GM12878 (cell line): ENCODE data around the gene SNPH. TPM values are rescaled to one million over a fixed set of nuclear protein-coding genes. Genes with fewer than 3 reads are reported as not detected.

Source experiments
- ASH2L ChIP-seq: fragments of 300-600, 200-600 bp; sonication (generic); IDR thresholded peaks from 2 replicates; pipeline ENCODE4 v1.6.1; 2017; ENCODE audit warnings: low read depth, mild to moderate bottlenecking, borderline replicate concordance
- EED ChIP-seq: sonication (generic); IDR thresholded peaks from 2 replicates; pipeline ENCODE4 v1.6.1; 2016; ENCODE audit warnings: antibody characterized with exemption, low read depth
- IRF4 ChIP-seq: IDR thresholded peaks from 2 replicates; pipeline ENCODE4 v1.6.1; 2011; ENCODE audit warnings: low read depth, low read length
- PKNOX1 ChIP-seq: fragments of 450-650 bp; IDR thresholded peaks from 2 replicates; pipeline ENCODE4 v1.6.1; 2016; ENCODE audit warnings: mild to moderate bottlenecking
- POLR2AphosphoS2 ChIP-seq: IDR thresholded peaks from 2 replicates; pipeline ENCODE4 v1.6.1; 2011; ENCODE audit warnings: low read depth, mild to moderate bottlenecking, low read length, improper control_type of control experiment, moderate library complexity
- RFX5 ChIP-seq: IDR thresholded peaks from 2 replicates; pipeline ENCODE4 v1.6.1; 2011; ENCODE audit warnings: low read depth, low read length, improper control_type of control experiment
- SMARCA5 ChIP-seq: fragments of 450-650 bp; IDR thresholded peaks from 2 replicates; pipeline ENCODE4 v1.6.1; 2017; ENCODE audit warnings: mild to moderate bottlenecking
- SMC3 ChIP-seq: IDR thresholded peaks from 2 replicates; pipeline ENCODE4 v1.6.1; 2011; ENCODE audit warnings: low read length, improper control_type of control experiment, borderline replicate concordance
- STAT3 ChIP-seq: IDR thresholded peaks from 2 replicates; pipeline ENCODE4 v1.6.1; 2011; ENCODE audit warnings: low read depth, low read length, improper control_type of control experiment
- ZNF687 ChIP-seq: fragments of 450-650 bp; IDR thresholded peaks from 2 replicates; pipeline ENCODE4 v1.6.1; 2017; ENCODE audit warnings: mild to moderate bottlenecking, moderate library complexity
- polyA plus RNA-seq, 11 experiments: library from polyadenylated mRNA; depleted of rRNA in 4 of 11; unstranded in 6 of 11; stranded (reverse) in 5 of 11; fragments of >200 nt; fragmentation: Nextera tagmentation in 4 of 11; fragmentation: Illumina TruSeq in 1 of 11; extraction: Ambion mirVana in 4 of 11; extraction: Trizol in 1 of 11; gene quantifications; 1 replicate in 1 of 11; 2 replicates in 10 of 11; pipeline versions ENCODE4 v1.2.1 to v1.2.3, GENCODE V29; 2011 to 2016; ENCODE audit warnings: inconsistent platforms in 2 of 11, missing spikeins in 2 of 11, low read depth in 1 of 11
- total RNA-seq, 4 experiments: library from RNA; depleted of rRNA in 3 of 4; stranded (reverse); fragments of >200 nt in 3 of 4; fragmentation: Illumina TruSeq in 1 of 4; extraction: Trizol in 1 of 4; gene quantifications; 2 replicates each; pipeline versions ENCODE4 v1.2.1 to v1.2.3, GENCODE V29; 2013 to 2021
- TF ChIP-seq, protein P1 (sequence below): fragments of 450-650 bp; IDR thresholded peaks from 2 replicates; pipeline ENCODE4 v1.6.1; 2017; ENCODE audit warnings: mild to moderate bottlenecking, moderate library complexity
- TF ChIP-seq, protein P2 (sequence below): fragments of 450-650 bp; formaldehyde crosslinking; IDR thresholded peaks from 2 replicates; pipeline ENCODE4 v1.5.0; 2022; ENCODE audit warnings: mild to moderate bottlenecking, missing genetic modification characterization
- TF ChIP-seq, protein P3 (sequence below): fragments of 450-650 bp; IDR thresholded peaks from 2 replicates; pipeline ENCODE4 v1.6.1; 2016; ENCODE audit warnings: mild to moderate bottlenecking

SNPH gene
- total and polyA plus RNA-seq, 10 of the 15 experiments (the other 5 are each of a cell fraction or from before 2014, with no cell fraction given) = 0.02 to 0.45 (median 0.34) TPM; not detected in 2

DNA sequence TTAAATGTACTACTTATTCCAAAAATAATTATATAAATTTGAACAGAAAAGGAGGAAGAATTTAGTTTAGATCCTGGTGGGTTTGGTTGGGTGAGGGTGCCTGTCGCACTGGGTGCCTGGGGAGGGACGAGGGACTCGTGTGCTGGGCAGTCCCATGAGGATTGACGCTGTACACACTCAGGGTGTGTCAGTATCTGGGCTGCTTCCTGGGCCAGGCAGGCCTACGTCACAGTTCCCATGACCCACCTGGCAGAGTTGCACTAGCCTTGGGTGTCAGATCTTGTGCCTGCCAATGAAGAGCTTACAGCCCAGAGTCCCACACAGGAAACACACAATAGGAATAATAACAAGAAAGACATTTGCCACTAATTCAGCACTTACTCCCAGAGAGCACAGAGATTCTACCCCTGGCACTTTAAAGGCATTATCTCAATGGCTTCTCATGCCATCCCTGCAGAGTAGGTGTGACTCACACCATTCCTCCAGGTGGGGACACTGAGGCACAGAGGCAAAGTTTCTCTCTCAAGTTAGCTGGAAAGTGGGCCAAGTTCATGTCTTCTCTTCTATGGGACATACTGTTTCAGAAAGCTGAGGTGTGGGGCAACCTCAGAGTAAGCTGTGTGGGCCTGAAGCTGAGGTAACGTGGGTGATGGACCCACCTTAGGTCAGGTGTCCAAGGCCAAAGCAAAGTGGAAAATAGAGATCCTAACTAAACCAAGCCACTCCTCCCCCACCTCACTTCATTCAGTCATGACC, 64.2 kb downstream of the SNPH start (continued):
- peak; percentile 51; the same call in 1 of the 2 replicates for TF ChIP-seq PKNOX1
- TF ChIP-seq, protein P1, sequence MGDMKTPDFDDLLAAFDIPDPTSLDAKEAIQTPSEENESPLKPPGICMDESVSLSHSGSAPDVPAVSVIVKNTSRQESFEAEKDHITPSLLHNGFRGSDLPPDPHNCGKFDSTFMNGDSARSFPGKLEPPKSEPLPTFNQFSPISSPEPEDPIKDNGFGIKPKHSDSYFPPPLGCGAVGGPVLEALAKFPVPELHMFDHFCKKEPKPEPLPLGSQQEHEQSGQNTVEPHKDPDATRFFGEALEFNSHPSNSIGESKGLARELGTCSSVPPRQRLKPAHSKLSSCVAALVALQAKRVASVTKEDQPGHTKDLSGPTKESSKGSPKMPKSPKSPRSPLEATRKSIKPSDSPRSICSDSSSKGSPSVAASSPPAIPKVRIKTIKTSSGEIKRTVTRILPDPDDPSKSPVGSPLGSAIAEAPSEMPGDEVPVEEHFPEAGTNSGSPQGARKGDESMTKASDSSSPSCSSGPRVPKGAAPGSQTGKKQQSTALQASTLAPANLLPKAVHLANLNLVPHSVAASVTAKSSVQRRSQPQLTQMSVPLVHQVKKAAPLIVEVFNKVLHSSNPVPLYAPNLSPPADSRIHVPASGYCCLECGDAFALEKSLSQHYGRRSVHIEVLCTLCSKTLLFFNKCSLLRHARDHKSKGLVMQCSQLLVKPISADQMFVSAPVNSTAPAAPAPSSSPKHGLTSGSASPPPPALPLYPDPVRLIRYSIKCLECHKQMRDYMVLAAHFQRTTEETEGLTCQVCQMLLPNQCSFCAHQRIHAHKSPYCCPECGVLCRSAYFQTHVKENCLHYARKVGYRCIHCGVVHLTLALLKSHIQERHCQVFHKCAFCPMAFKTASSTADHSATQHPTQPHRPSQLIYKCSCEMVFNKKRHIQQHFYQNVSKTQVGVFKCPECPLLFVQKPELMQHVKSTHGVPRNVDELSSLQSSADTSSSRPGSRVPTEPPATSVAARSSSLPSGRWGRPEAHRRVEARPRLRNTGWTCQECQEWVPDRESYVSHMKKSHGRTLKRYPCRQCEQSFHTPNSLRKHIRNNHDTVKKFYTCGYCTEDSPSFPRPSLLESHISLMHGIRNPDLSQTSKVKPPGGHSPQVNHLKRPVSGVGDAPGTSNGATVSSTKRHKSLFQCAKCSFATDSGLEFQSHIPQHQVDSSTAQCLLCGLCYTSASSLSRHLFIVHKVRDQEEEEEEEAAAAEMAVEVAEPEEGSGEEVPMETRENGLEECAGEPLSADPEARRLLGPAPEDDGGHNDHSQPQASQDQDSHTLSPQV = no peak
- TF ChIP-seq STAT3 = no peak
- TF ChIP-seq RFX5 = peak; percentile 94
- TF ChIP-seq, protein P2, sequence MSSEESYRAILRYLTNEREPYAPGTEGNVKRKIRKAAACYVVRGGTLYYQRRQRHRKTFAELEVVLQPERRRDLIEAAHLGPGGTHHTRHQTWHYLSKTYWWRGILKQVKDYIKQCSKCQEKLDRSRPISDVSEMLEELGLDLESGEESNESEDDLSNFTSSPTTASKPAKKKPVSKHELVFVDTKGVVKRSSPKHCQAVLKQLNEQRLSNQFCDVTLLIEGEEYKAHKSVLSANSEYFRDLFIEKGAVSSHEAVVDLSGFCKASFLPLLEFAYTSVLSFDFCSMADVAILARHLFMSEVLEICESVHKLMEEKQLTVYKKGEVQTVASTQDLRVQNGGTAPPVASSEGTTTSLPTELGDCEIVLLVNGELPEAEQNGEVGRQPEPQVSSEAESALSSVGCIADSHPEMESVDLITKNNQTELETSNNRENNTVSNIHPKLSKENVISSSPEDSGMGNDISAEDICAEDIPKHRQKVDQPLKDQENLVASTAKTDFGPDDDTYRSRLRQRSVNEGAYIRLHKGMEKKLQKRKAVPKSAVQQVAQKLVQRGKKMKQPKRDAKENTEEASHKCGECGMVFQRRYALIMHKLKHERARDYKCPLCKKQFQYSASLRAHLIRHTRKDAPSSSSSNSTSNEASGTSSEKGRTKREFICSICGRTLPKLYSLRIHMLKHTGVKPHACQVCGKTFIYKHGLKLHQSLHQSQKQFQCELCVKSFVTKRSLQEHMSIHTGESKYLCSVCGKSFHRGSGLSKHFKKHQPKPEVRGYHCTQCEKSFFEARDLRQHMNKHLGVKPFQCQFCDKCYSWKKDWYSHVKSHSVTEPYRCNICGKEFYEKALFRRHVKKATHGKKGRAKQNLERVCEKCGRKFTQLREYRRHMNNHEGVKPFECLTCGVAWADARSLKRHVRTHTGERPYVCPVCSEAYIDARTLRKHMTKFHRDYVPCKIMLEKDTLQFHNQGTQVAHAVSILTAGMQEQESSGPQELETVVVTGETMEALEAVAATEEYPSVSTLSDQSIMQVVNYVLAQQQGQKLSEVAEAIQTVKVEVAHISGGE = no peak
- no peak for TF ChIP-seq SMARCA5
- TF ChIP-seq SMC3 = 0 out of 2 replicates have a peak, but pooled peaks have one; percentile 8
- TF ChIP-seq ASH2L = no peak
- no peak for TF ChIP-seq IRF4
- no peak for TF ChIP-seq POLR2AphosphoS2
- TF ChIP-seq, protein P3, sequence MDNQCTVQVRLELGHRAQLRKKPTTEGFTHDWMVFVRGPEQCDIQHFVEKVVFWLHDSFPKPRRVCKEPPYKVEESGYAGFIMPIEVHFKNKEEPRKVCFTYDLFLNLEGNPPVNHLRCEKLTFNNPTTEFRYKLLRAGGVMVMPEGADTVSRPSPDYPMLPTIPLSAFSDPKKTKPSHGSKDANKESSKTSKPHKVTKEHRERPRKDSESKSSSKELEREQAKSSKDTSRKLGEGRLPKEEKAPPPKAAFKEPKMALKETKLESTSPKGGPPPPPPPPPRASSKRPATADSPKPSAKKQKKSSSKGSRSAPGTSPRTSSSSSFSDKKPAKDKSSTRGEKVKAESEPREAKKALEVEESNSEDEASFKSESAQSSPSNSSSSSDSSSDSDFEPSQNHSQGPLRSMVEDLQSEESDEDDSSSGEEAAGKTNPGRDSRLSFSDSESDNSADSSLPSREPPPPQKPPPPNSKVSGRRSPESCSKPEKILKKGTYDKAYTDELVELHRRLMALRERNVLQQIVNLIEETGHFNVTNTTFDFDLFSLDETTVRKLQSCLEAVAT = peak; percentile 31; the same call in 1 of the 2 replicates
- TF ChIP-seq EED = no peak
- TF ChIP-seq ZNF687 = peak; percentile 95
